ENCODE measurements around the gene SYTL3.

SYTL3 gene

DNA sequence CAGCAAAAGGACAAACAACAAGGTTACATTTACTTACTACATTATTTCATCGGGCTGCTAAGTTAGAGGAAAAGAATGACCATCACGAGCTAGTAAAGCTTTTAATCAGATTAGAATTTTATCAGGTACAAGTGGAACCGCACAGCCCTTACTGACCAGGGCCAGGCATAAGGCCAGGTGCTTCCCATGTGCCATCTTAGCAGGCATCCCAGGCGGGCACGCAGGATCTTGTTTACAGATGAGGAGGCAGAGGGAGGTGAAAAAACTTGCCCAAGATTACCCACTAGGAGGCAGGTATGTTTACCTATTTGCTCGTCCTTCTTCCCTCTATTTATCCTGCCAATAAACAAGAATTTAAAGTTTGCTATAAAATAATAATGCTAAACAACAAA, 158.6 kb downstream of the SYTL3 start:
- DNase-seq (ENCODE audit: low read depth): no peak
- no peak overlapping the region for H3K4me3 ChIP-seq (ENCODE audit: low read depth, low read length)
- in situ Hi-C loops (cut with HindIII; ENCODE audit: low sequenced_read_pairs): no loop called here
- TF ChIP-seq, protein P1, sequence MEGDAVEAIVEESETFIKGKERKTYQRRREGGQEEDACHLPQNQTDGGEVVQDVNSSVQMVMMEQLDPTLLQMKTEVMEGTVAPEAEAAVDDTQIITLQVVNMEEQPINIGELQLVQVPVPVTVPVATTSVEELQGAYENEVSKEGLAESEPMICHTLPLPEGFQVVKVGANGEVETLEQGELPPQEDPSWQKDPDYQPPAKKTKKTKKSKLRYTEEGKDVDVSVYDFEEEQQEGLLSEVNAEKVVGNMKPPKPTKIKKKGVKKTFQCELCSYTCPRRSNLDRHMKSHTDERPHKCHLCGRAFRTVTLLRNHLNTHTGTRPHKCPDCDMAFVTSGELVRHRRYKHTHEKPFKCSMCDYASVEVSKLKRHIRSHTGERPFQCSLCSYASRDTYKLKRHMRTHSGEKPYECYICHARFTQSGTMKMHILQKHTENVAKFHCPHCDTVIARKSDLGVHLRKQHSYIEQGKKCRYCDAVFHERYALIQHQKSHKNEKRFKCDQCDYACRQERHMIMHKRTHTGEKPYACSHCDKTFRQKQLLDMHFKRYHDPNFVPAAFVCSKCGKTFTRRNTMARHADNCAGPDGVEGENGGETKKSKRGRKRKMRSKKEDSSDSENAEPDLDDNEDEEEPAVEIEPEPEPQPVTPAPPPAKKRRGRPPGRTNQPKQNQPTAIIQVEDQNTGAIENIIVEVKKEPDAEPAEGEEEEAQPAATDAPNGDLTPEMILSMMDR (IDR thresholded peaks at IDR 0.05; ENCODE audit: low read depth, low read length, missing control alignments): no peak

DNA sequence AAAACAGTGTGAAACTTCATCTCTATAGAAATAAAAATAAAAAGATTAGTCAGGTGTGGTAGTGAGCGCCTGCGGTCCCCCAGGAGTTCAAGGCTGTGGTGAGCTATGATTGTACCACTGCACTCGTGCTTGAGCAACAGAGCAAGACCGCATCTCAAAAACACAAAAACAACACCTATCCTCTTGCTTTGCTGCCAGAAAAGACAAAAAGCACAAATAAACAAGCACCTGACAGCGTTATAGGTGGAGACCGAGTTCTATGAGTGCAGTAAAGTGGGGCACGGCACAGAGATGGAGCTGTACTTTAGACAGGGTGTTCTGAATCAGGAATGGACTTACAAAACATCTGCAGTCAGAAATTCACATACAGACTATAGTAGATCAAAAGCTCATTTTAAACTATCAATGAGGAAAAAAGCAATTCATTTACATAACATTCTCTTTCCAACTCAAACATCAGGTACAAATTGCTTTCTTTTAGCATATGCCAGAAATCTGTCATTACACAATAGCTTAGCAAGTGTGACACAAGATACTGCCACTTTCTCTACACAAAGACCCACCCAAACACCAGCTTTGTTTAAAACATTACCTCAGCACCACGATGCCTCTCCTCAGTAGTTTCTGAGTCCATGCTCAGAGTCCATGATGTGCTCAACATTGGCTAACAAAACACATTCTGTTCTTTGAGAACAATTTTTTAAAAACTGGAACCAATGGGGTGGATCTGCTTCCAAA, 159.3 kb downstream of the SYTL3 start:
- in situ Hi-C loops (cut with HindIII; ENCODE audit: low sequenced_read_pairs): no loop called here
- H3K4me3 ChIP-seq (ENCODE audit: low read depth, low read length): no peak overlapping the region
- TF ChIP-seq, protein P1 (IDR thresholded peaks at IDR 0.05; ENCODE audit: low read depth, low read length, missing control alignments): no peak
- no peak for DNase-seq (ENCODE audit: low read depth)

DNA sequence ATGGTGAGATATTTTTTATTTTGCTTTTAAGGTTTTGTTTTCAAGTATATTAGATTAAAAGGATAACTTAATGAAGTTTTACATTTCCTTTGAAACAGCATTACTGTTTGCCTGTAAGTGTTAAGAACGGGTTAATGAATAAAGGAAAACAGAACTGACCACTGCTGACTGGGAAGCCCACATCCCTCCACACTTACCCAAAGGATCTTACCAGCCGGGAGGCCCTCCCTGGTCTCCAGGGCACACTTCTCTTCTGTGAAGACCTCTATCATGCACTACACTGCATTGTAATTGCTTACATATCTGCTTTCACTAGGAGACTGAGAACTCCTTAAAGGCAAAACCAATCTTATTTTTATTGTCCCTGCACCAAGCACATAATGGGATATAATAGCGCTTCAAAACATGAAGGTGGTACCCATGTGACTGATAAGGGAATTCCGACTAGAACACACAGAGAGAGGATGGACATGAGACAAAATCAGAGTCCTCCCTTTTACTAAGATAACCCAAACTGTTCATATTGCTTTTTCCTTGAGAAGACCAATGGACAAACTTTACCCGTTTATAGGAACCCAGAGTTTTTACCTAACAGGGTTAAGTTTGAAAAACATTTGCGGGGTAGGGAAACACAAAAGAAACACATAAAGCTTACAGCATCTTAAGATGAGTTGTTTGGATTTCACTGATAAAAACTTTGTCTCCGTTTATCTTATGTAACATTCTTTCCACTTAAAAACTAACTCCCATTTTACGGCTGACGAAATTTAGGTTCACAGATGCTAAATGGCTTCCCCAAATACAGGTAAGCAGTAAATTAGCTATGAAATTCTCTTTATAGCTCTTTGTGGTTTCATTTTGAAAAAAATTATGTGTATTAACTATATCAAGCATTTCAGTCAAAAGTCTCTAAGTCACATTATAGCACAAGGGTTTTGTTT, 160.6 kb downstream of the SYTL3 start:
- in situ Hi-C loops (cut with HindIII; ENCODE audit: low sequenced_read_pairs): no loop called here
- no peak overlapping the region for H3K4me3 ChIP-seq (ENCODE audit: low read depth, low read length)
- DNase-seq (ENCODE audit: low read depth): no peak
- TF ChIP-seq, protein P1 (IDR thresholded peaks at IDR 0.05; ENCODE audit: low read depth, low read length, missing control alignments): no peak

DNA sequence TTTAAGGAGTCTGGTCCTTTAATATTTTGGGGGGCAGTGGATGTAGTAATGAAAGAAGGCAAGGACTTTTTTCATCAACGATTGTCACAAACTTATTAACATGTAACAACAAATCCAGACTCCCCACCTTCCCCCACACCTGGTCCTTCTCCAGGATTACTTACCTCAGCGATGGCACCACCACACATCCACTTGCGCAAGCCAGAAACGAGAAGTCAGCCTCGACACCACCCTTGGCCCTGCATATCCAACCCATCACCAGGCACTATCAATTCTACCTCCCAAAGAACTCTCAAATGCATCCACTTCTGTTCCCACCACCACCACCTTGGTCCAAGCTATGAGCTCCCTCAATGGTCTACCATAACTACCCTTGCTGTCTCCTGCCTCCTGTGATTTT, 162.8 kb downstream of the SYTL3 start:
- in situ Hi-C loops (cut with HindIII; ENCODE audit: low sequenced_read_pairs): no loop called here
- TF ChIP-seq, protein P1 (IDR thresholded peaks at IDR 0.05; ENCODE audit: low read depth, low read length, missing control alignments): no peak
- H3K4me3 ChIP-seq (ENCODE audit: low read depth, low read length): no peak overlapping the region
- DNase-seq (ENCODE audit: low read depth): no peak

DNA sequence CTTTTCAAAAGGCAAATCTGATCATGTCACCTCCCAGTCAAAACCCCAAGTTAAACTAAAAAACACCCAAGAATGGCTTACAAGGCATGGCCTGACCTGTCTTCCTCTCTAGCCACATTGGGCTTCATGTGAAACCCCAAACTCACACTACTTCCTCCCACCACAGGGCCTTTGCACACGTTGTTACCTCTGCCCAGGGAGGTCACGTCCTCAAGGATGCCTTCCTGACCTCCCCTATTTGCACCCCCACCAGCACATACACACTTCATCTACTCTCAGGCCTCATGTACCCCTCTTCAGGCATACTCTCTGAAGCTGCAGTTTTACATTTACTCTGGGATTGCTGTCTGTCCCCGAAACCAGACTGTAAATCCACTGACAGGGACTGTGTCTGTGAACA, 163.2 kb downstream of the SYTL3 start:
- H3K4me3 ChIP-seq (ENCODE audit: low read depth, low read length): no peak overlapping the region
- in situ Hi-C loops (cut with HindIII; ENCODE audit: low sequenced_read_pairs): no loop called here
- TF ChIP-seq, protein P1 (IDR thresholded peaks at IDR 0.05; ENCODE audit: low read depth, low read length, missing control alignments): no peak
- no peak for DNase-seq (ENCODE audit: low read depth)
